Effector memory CD4-positive, alpha-beta T cell (primary cell): ENCODE data around the gene TEX29.

Experiments
- DNase-seq, 3 donors: peaks; one replicate each; pipeline ENCODE4 v3.0.0-alpha.2; 2020
- H3K27ac ChIP-seq: 2 replicates; pipeline ENCODE4 v1.7.0; 2013; ENCODE audit warnings: mild to moderate bottlenecking, low read length, moderate library complexity; ENCODE audit not compliant: insufficient read depth, poor library complexity, severe bottlenecking
- H3K27me3 ChIP-seq: replicated peaks from 2 replicates; pipeline ENCODE4 v1.7.0; 2013; ENCODE audit warnings: mild to moderate bottlenecking, low read length; ENCODE audit not compliant: insufficient read depth, control insufficient read depth, poor library complexity, severe bottlenecking
- H3K36me3 ChIP-seq: 2 replicates; pipeline ENCODE4 v1.7.0; 2013; ENCODE audit warnings: mild to moderate bottlenecking, low read length, moderate library complexity; ENCODE audit not compliant: control insufficient read depth, insufficient read depth
- H3K4me1 ChIP-seq: 2 replicates; pipeline ENCODE4 v1.7.0; 2013; ENCODE audit warnings: low read length, mild to moderate bottlenecking; ENCODE audit not compliant: control insufficient read depth, insufficient read depth, poor library complexity, severe bottlenecking
- H3K4me3 ChIP-seq: 2 replicates; pipeline ENCODE4 v1.7.0; 2013; ENCODE audit warnings: low read length, low read depth, mild to moderate bottlenecking; ENCODE audit not compliant: insufficient read depth, poor library complexity, severe bottlenecking
- H3K9me3 ChIP-seq: 2 replicates; pipeline ENCODE4 v1.7.0; 2013; ENCODE audit warnings: mild to moderate bottlenecking, low read length, moderate library complexity; ENCODE audit not compliant: control insufficient read depth

The TEX29 gene

GRCh38 chr13:111318386-111318785 is 2.1 kb upstream of the TEX29 start:
- Histone ChIP-seq H3K9me3 (no peaks in the 10 kb centered on the region), H3K4me3 (no peak overlapping the region), H3K27me3 (no peaks in the 10 kb centered on the region), H3K36me3 (no peaks in the 10 kb centered on the region), H3K27ac (no peak overlapping the region), H3K4me1 (no peaks in the 10 kb centered on the region)
- no peak for DNase-seq

- H3K27ac ChIP-seq = no peak overlapping the region
These were observed 921 bp upstream of the TEX29 start for GRCh38 chr13:111319521-111319920.

DNA sequence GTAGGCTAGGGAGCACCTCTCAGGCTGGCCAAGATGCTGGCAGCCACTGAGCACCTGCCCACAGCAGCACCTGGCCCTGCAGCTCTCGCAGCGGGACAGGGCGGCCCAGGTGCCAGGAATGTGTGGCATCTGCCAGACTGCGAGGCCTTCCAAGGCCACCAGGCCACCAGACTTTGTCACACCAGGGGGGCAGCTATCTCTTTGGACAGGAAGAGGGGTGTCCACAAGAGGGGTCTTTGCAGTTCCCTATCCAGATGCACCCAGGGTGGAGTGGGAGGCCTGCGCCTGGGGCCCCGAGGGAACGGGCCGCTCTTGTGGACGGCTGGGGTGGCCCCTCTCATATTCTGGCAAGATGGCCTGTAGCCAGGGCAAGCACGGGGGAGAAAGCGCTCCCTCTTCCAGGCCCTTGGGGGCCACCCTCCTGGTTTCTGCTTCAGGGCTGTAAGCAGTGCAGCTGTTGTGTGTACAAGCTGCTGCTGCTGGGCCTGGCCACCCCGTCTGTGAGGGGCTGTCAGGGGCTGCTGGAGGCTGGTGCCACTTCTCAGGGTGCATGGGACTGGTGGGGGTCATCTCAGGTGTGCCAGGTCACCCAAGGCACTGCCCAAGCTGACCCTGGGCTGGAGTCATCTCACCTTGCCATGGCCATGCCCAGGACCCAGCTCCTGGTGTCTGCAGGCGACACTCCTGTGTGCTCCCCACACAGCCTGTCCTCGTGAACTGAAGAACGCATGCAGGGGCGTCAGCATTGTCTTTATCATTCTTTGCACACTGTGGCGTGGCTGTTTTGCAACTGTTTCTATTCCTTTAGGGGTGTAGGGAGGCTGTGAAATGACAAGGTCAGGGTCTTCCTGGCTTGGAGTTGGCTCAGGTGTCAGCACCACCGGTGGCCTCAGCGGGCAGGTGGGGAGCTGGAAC is 1.8 kb downstream of the TEX29 start:
- no peaks in the 10 kb centered on the region for H3K4me1 ChIP-seq
- no peak overlapping the region for H3K4me3 ChIP-seq
- no peaks in the 10 kb centered on the region for H3K9me3 ChIP-seq
- no peaks in the 10 kb centered on the region for H3K36me3 ChIP-seq
- H3K27ac ChIP-seq = no peak overlapping the region
- DNase-seq = no peak
- H3K27me3 ChIP-seq = no peaks in the 10 kb centered on the region

More at GRCh38 chr13:111319521-111319920, 921 bp upstream of the TEX29 start:
- H3K27me3 ChIP-seq = no peaks in the 10 kb centered on the region
- H3K9me3 ChIP-seq = no peaks in the 10 kb centered on the region
- no peak overlapping the region for H3K4me3 ChIP-seq
- H3K36me3 ChIP-seq = no peaks in the 10 kb centered on the region
- no peaks in the 10 kb centered on the region for H3K4me1 ChIP-seq
- no peak for DNase-seq

DNA sequence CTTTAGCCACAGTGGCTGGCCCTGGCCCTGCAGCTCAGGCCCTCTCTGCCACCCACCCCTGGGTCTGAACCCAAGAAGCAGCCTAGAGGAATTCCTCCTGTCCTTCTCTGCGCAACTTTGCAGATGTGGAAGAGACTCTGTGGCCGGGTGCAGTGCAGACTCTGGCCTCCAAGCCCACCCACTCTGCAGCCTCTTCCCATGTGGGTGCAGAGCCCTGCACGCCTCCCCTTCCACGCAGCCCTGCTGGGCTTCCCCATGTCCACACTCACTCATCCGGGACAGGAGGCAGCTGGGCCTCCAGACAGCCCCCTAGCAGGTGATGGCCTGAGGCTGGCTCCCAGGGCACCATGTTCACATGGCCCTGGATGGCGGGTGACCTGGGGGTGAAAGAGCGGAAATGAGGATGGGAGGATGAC is 2.5 kb downstream of the TEX29 start:
- Histone ChIP-seq H3K27me3 (no peaks in the 10 kb centered on the region), H3K4me1 (no peaks in the 10 kb centered on the region), H3K27ac (no peak overlapping the region), H3K9me3 (no peaks in the 10 kb centered on the region), H3K4me3 (no peak overlapping the region), H3K36me3 (no peaks in the 10 kb centered on the region)
- DNase-seq = no peak

- DNase-seq = no peak
- Histone ChIP-seq H3K27me3 (no peaks in the 10 kb centered on the region), H3K9me3 (no peaks in the 10 kb centered on the region), H3K36me3 (no peaks in the 10 kb centered on the region), H3K27ac (no peak overlapping the region), H3K4me1 (no peaks in the 10 kb centered on the region), H3K4me3 (no peak overlapping the region)
These were observed 3.1 kb downstream of the TEX29 start for GRCh38 chr13:111323549-111323948.

- DNase-seq = no peak
These were observed 3.7 kb downstream of the TEX29 start for GRCh38 chr13:111323950-111324651.

GRCh38 chr13:111324736-111325135 is 4.3 kb downstream of the TEX29 start:
- Histone ChIP-seq H3K4me3 (no peak overlapping the region), H3K27me3 (no peaks in the 10 kb centered on the region), H3K27ac (no peak overlapping the region), H3K9me3 (no peaks in the 10 kb centered on the region), H3K4me1 (no peaks in the 10 kb centered on the region), H3K36me3 (no peaks in the 10 kb centered on the region)
- no peak for DNase-seq

More at GRCh38 chr13:111323950-111324651, 3.7 kb downstream of the TEX29 start:
- Histone ChIP-seq H3K36me3 (no peaks in the 10 kb centered on the region), H3K27me3 (no peaks in the 10 kb centered on the region), H3K27ac (no peak overlapping the region), H3K9me3 (no peaks in the 10 kb centered on the region), H3K4me3 (no peak overlapping the region), H3K4me1 (no peaks in the 10 kb centered on the region)

- no peaks in the 10 kb centered on the region for H3K36me3 ChIP-seq
- H3K9me3 ChIP-seq = no peaks in the 10 kb centered on the region
- H3K4me3 ChIP-seq = no peak overlapping the region
- no peaks in the 10 kb centered on the region for H3K4me1 ChIP-seq
- no peak for DNase-seq
- no peak overlapping the region for H3K27ac ChIP-seq
- H3K27me3 ChIP-seq = no peaks in the 10 kb centered on the region
These were observed 4.9 kb downstream of the TEX29 start for GRCh38 chr13:111325146-111325890.

- Histone ChIP-seq H3K27me3 (no peaks in the 10 kb centered on the region), H3K36me3 (no peaks in the 10 kb centered on the region), H3K4me1 (no peaks in the 10 kb centered on the region), H3K4me3 (no peak overlapping the region), H3K27ac (no peak overlapping the region), H3K9me3 (no peaks in the 10 kb centered on the region)
- no peak for DNase-seq
These were observed 5.6 kb downstream of the TEX29 start for GRCh38 chr13:111325941-111326620.
